Peyer's patch (tissue), 4 donors: Measurements from ENCODE around the gene ZNF229. TPM values are rescaled to one million over a fixed set of nuclear protein-coding genes. Genes with fewer than 3 reads are reported as not detected.
"Not testable (repeated sequence)": the region's sequence is repeated elsewhere in the genome, so short reads cannot be mapped to it uniquely, and the experiment has no call there.

Source experiments
- DNase-seq, 3 donors: peaks; one replicate each; pipeline ENCODE4 v3.0.0-alpha.2; 2017 to 2019
- H3K27ac ChIP-seq, 4 donors: fragments of 200-600 bp; sonication (generic); one replicate each; pipeline ENCODE4 v1.5.1; 2016 to 2019
- H3K27me3 ChIP-seq, 2 donors: fragments of 200-600 bp; sonication (generic); one replicate each; pipeline ENCODE4 v1.5.1; 2019
- H3K36me3 ChIP-seq, 3 donors: fragments of 200-600 bp; sonication (generic); one replicate each; pipeline ENCODE4 v1.5.1; 2016 to 2019
- H3K4me1 ChIP-seq, 4 donors: fragments of 200-600 bp; sonication (generic); one replicate each; pipeline ENCODE4 v1.5.1; 2016 to 2019
- H3K4me3 ChIP-seq, 4 donors: fragments of 200-600 bp; sonication (generic); 1 replicate in 3 of 4; 2 replicates in 1 of 4; pipeline ENCODE4 v1.5.1; 2016 to 2019; ENCODE audit warnings: mild to moderate bottlenecking in 1 of 4
- H3K9me3 ChIP-seq, 4 donors: fragments of 200-600 bp; sonication (generic); one replicate each; pipeline ENCODE4 v1.5.1; 2016 to 2019; ENCODE audit warnings: mild to moderate bottlenecking in 1 of 4
- POLR2A ChIP-seq, 2 donors: fragments of 450-650 bp; IDR thresholded peaks; one replicate each; pipeline ENCODE4 v1.5.1; 2017; ENCODE audit warnings: antibody characterized with exemption in 2 of 2, mild to moderate bottlenecking in 2 of 2, moderate library complexity in 2 of 2
- total RNA-seq, 4 donors: library from RNA; depleted of rRNA; stranded (reverse); fragments of >200 nt; gene quantifications; one replicate each; pipeline ENCODE4 v1.1.0, GENCODE V29; 2016
- TF ChIP-seq, protein P1 (sequence below), 6 experiments: fragments of 450-650 bp in 4 of 6; fragments of 200-600 bp in 2 of 6; sonication (generic) in 1 of 6; IDR thresholded peaks; one replicate each; pipeline ENCODE4 v1.5.1; 2017 to 2019; ENCODE audit warnings: antibody characterized with exemption in 6 of 6, mild to moderate bottlenecking in 3 of 6, moderate library complexity in 1 of 6

Gene ZNF229
- total RNA-seq, 4 donors from 2014 or later: 0.53 to 3.8 (median 0.68) TPM

DNA sequence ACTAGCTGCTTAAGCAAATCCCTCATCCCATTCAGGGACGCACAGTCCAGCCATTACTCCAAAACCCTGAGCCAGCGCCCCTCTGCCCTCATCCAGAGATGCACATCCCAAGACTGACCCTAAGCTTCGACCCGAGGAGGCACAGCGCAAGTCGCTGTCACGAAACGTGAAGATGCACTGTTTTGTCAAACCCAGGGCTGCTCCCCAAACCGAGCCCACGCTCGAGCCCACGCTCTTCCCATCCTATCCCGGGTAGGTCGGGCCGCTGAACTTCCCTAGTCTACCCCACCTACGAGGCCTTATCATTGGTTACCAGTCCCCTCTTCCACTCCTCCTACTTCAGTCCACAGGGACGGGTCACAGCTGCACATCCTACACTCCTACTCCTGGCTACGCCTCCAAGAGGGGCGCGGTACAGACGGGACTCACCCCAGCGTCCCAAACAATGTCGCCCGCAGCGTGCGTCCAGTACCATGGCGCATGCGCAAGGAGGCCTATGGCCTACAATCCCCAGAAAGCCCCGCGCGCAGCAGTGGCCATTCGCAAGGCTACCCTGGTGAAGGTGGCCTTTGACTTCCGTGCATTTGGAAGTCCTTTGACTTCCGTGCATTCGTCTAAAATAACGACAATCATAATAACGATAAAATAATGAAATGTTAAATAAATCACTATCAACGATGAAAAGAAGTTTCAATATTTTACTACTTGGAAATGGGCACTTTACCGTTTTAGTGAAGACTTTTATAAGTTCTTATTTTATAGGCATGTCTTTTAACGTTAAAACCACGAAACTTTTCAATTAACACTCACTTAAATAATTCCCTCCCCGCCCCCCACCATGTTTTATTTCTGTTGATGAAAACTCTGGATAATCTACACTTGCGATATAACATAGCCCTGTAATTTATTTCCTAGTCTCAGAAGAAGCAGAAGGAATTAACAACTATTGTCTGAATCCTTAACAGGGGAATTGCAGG lies 46.8 kb downstream of the ZNF229 start, which contains the start of gene ZNF285:
TSS of gene ZNF285 (minus strand) at position 470 of the 977 bp plus-strand sequence. CDS start 4,395 bp downstream, outside the sequence.
- Histone ChIP-seq H3K27me3 (no peaks in the 10 kb centered on the region), H3K9me3 (peaks cover 0 to 11% (median 0%) of the 10 kb centered on the region in 4 donors), H3K4me1 (no peaks in the 10 kb centered on the region), H3K27ac (no peak within 1 kb of the TSS), H3K36me3 (no peaks in the 10 kb centered on the region), H3K4me3 (peak within 1 kb of the TSS; percentile 34 to 60 (median 48))
- peak; percentile 65 to 91 (median 86) for DNase-seq
- no peak for TF ChIP-seq POLR2A (IDR thresholded peaks at IDR 0.05)
- TF ChIP-seq, protein P1, sequence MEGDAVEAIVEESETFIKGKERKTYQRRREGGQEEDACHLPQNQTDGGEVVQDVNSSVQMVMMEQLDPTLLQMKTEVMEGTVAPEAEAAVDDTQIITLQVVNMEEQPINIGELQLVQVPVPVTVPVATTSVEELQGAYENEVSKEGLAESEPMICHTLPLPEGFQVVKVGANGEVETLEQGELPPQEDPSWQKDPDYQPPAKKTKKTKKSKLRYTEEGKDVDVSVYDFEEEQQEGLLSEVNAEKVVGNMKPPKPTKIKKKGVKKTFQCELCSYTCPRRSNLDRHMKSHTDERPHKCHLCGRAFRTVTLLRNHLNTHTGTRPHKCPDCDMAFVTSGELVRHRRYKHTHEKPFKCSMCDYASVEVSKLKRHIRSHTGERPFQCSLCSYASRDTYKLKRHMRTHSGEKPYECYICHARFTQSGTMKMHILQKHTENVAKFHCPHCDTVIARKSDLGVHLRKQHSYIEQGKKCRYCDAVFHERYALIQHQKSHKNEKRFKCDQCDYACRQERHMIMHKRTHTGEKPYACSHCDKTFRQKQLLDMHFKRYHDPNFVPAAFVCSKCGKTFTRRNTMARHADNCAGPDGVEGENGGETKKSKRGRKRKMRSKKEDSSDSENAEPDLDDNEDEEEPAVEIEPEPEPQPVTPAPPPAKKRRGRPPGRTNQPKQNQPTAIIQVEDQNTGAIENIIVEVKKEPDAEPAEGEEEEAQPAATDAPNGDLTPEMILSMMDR (IDR thresholded peaks at IDR 0.05): no peak

DNA sequence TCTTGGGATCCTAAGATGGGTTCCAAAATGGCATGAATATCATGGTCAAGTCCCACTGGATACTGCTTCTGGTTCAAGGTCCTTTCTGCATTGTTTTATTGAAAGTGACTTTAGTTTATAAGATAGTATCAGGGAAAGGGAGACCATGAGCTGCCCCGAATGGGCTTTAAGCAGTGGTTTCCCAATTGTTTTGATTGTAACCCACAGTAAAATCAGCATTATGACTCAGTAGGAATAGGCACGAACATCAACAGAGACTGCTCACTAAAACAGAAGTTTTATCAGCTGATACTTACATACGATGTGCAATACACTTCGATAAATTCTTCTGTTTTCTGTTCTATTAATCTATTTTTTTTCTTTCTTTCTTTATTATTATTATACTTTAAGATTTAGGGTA lies 59.0 kb downstream of the ZNF229 start:
- not testable (repeated sequence) for H3K27me3 ChIP-seq, H3K36me3 ChIP-seq, H3K4me3 ChIP-seq, H3K27ac ChIP-seq, H3K4me1 ChIP-seq, DNase-seq, H3K9me3 ChIP-seq

Other genes with a start within 250 kb of the ZNF229 start
- gene ZNF227, start 235.9 kb downstream of the ZNF229 start, total RNA-seq: 10 to 100 TPM in 3 of 4 donors, 1 to 10 TPM in 1; 9.9 to 18.2 (median 14.2) TPM
- 1 to 10 TPM; 1.2 to 2.5 (median 1.6) TPM for gene ZNF233, start 188.6 kb downstream of the ZNF229 start, total RNA-seq
- gene ZNF235, start 143.4 kb downstream of the ZNF229 start, total RNA-seq: 10 to 100 TPM in 1 of 4 donors, 1 to 10 TPM in 3; 7.4 to 11.0 (median 9.3) TPM
- 1 to 10 TPM; 2.6 to 9.1 (median 6.3) TPM for gene ZNF112, start 91.8 kb downstream of the ZNF229 start, total RNA-seq
- 1 to 10 TPM in 1 of 4 donors, under 1 TPM in 2, not detected in 1; 0.18 to 5.6 (median 0.47) TPM for gene ZNF285, start 46.9 kb downstream of the ZNF229 start, total RNA-seq
- 10 to 100 TPM in 3 of 4 donors, 1 to 10 TPM in 1; 7.8 to 28.1 (median 15.1) TPM for gene ZNF180, start 52.0 kb upstream of the ZNF229 start, total RNA-seq
- gene CEACAM20, start 81.2 kb upstream of the ZNF229 start, total RNA-seq: 100 to 1,000 TPM in 3 of 4 donors, 1 to 10 TPM in 1; 5.0 to 490 (median 163) TPM
- gene IGSF23, start 165.1 kb upstream of the ZNF229 start, total RNA-seq: 10 to 100 TPM in 2 of 4 donors, 1 to 10 TPM in 1, not detected in 1; 7.5 to 20.7 (median 11.0) TPM
- 10 to 100 TPM; 21.7 to 49.3 (median 40.0) TPM for gene PVR, start 195.4 kb upstream of the ZNF229 start, total RNA-seq
- gene CEACAM19, start 223.0 kb upstream of the ZNF229 start, total RNA-seq: 10 to 100 TPM in 3 of 4 donors, 1 to 10 TPM in 1; 4.4 to 16.9 (median 13.3) TPM